GM18526 (cell line): ENCODE data around the gene C11orf68.

Experiments
- POLR2A ChIP-seq: IDR thresholded peaks from 3 replicates; pipeline ENCODE4 v1.6.1; 2011; ENCODE audit not compliant: insufficient read length; ENCODE audit errors: extremely low read depth

Gene C11orf68

DNA sequence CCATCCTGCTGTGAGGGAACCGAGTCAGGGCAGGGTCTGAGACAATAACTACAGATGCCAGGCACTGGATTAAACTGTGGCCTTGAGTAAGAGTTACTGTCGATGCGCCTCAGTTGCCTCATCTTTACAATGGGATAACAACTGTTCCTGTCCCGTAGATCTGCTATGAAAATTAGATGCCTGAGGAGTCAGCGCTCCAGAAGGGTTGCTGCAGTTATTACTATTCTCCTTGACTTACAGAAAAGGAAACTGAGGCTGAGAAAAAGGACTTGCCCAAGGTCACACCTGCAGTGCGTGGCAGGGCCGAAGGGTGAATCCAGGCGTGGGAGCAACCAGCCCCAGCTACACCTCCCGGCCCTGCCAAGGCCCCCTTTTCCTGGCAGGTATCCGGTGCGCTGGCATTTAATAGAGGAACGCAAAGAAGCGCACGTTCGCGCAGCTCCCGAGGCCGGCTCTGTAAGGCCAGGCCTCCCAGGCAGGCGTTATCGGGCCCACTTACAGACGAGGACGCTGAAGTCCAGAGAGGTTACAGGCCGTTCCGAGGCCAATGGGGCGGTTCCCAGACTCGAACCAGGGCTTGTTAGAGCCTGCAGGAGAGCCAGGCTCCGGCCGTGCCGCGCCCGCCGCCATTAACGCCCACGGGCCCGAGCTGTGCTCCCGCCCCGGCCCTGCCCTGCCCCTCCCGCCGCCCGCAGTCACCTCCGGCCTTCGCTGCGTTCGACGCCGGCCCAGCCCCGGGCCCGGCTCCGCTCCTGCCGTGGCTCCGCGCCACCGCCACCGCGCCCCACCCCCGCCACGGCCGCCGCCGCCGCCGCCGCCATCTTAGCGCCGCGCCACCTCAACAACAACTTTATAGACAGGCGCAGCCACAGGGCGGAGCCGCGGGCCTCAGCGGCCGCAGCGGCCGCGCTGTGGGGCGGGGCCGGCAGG, at the start of gene C11orf68:
C11orf68 (minus strand) TSS at position 852 of the 930 bp plus-strand sequence; CDS start at position 821, 31 bp downstream.
- TF ChIP-seq POLR2A, result peak; percentile 73

DNA sequence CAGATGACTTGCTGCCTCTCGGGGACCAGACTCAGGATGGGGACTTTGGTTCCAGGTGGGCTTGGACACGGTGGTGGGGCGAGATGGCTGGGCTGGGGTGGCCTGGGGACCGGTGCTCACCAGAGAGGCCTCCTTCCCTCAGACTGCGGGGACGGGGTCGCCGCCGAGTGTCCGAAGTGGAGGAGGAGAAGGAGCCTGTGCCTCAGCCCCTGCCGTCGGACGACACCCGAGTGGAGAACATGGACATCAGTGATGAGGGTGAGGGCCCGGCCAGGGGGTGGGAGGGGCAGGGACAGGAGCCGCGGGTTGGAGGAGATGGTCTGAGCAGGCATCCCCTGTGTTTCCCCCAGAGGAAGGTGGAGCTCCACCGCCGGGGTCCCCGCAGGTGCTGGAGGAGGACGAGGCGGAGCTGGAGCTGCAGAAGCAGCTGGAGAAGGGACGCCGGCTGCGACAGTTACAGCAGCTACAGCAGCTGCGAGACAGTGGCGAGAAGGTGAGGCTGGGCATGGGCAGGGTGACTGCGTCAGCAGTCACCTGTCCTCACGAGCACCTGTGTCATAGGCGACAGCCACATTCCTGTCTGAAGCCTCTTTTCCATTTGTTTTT, 48.6 kb upstream of the C11orf68 start:
- no peak for TF ChIP-seq POLR2A

GRCh38 chr11:65965986-65966762, 47.3 kb upstream of the C11orf68 start:
- no peak for TF ChIP-seq POLR2A

- TF ChIP-seq POLR2A, result no peak
These were observed 46.0 kb upstream of the C11orf68 start for GRCh38 chr11:65964906-65965305.

- no peak for TF ChIP-seq POLR2A
These were observed 43.3 kb upstream of the C11orf68 start for GRCh38 chr11:65962141-65962564.

- peak; percentile 85 for TF ChIP-seq POLR2A
These were observed 42.6 kb upstream of the C11orf68 start, which contains the start of gene SART1 for GRCh38 chr11:65961267-65962140. TSS of gene SART1 (plus strand) at chr11:65961734. CDS start at chr11:65961781, 47 bp downstream.

DNA sequence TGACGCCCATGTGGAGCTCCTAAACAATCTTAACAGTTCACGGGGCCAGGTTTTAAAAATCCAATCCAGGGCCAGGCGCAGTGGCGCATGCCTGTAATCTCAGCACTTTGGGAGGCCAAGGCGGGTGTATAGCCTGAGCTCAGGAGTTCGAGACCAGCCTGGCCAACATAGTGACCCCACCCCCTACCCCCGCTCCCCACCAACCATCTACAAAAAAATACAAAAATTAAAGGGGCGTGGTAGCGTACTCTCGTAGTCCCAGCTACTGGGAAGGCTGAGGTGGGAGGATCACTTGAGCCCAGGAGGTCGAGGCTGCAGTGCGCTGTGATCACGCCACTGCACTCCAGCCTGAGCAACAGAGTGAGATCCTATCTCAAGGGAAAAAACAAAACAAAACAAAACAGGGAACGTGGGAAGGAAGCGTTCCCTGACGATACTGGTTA, 42.0 kb upstream of the C11orf68 start:
- TF ChIP-seq POLR2A, result no peak

DNA sequence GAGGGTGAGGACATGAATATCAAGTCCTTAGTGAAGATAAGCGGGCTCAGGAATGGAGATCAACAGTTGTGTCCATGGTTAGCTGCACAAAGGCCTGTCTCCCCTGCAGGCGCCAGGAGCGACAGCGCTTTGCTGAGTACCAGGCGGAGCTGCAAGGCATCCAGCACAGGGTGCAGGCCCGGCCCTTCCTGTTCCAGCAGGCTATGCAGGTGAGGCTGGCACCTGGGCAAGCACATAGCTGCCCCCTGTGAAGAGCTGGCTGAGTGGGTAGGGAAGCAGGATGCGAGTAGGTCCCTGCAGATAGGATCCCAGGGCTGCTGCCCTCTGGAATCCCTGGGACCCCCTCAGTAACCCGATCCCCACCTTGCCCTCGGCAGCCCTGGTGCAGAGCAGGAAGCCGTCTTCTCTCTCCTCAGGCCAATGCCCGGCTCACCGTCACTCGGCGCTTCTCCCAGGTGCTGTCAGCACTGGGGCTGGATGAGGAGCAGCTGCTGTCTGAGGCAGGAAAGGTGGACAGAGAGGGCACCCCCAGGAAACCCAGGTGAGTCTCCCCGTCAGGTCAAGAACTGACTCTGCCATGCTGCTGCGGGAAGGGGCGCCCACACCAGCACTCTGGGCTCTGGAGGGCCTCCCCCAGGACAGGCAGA, 40.0 kb upstream of the C11orf68 start:
- no peak for TF ChIP-seq POLR2A

GRCh38 chr11:65958291-65958690, 39.4 kb upstream of the C11orf68 start:
- no peak for TF ChIP-seq POLR2A

DNA sequence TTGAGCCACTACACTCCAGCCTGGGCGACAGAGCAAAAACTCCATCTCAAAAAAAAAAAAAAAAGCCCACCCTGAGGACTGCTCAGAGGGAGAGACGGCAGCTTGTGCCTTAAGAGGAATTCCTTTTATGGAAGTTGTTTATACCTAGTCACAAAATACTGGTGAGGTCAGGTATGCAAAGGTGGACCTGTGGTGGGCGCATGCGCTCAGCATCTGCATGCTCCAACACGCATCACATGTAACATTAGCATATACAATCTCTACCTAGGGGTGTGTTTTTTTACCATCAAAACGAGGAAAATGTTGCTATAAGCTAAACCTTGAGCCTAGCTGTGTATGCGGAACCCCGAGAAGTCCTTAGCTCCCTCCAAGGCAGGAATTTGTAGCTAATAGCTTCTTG, 35.9 kb upstream of the C11orf68 start:
- no peak for TF ChIP-seq POLR2A

DNA sequence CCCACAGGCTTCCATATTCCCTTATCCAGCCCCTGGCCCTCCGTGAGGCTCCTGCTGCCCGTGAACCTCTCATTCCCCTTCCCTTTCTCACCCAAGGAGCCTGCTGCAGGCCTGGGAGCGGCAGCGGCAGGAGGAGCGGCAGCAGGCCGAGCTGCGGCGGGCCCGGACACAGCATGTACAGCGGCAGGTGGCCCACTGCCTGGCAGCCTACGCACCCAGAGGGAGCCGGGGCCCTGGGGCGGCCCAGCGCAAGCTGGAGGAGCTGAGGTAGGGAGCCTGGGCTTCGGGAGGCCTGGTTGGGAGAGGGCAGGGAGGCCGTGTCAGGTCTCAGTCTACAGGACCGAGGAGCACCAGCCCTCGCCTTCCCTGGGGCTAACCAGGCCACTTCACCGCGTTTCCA, 34.6 kb upstream of the C11orf68 start:
- no peak for TF ChIP-seq POLR2A

GRCh38 chr11:65952052-65952521, 33.2 kb upstream of the C11orf68 start:
- TF ChIP-seq POLR2A, result no peak

DNA sequence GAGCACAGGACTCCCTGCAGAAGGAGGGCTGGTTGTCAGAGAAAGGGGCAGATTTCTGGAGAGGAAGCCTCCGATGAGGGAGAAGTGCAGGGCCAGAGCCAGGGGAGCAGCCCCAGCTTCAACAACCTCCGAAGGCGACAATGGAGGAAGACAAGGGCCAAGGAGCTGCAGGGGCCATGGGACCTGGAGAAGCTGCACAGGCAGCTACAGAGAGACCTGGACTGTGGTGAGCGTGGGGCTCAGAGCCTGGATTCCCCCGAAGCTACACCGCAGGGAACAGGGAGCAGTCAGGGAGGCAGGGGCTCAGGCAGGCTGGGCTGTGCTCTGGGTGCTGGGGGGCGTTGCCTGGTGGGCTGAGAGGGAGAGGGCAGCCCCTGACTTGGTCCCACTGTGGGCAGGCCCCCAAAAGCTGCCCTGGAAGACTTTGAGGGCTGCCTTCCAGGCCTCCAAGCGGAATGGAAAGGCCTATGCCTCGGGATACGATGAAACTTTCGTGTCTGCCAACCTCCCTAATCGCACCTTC, 28.8 kb upstream of the C11orf68 start:
- no peak for TF ChIP-seq POLR2A

GRCh38 chr11:65947133-65947532, 28.3 kb upstream of the C11orf68 start:
- no peak for TF ChIP-seq POLR2A
